BJ (cell line): ENCODE data around the gene ANKRD45. TPM values are rescaled to one million over a fixed set of nuclear protein-coding genes. Genes with fewer than 3 reads are reported as not detected.
"Not testable (repeated sequence)": the region's sequence is repeated elsewhere in the genome, so short reads cannot be mapped to it uniquely, and the experiment has no call there.

Experiments used
- CTCF ChIA-PET: fragments of 350-600 bp; formaldehyde crosslinking; extraction: SDS; loops from one replicate; lab custom pipeline; 2021; ENCODE audit warnings: antibody characterized with exemption, inconsistent platforms; lab: Yijun Ruan, JAX
- POLR2A ChIA-PET: fragments of 300-600 bp; sonication (Branson Sonifier 250); formaldehyde crosslinking; extraction: SDS; loops from one replicate; lab custom pipeline; 2021; ENCODE audit warnings: antibody characterized with exemption; lab: Charles Lee
- DNase-seq: peaks from one replicate; pipeline ENCODE4 v3.0.0-alpha.2; 2011; ENCODE audit warnings: low read depth
- H3K27me3 ChIP-seq: 2 replicates; pipeline ENCODE4 v1.6.0; 2011; ENCODE audit warnings: low read length; ENCODE audit not compliant: control insufficient read depth, insufficient read depth
- H3K36me3 ChIP-seq: 2 replicates; pipeline ENCODE4 v1.5.1; 2011; ENCODE audit warnings: low read length; ENCODE audit not compliant: control insufficient read depth, insufficient read depth
- H3K4me3 ChIP-seq: 2 replicates; pipeline ENCODE4 v1.5.1; 2011; ENCODE audit warnings: low read depth, mild to moderate bottlenecking, control low read depth, low read length
- CTCF ChIP-seq: IDR thresholded peaks from 2 replicates; pipeline ENCODE4 v1.5.1; 2011; ENCODE audit warnings: low read depth, mild to moderate bottlenecking, control low read depth, inconsistent platforms, low read length, moderate library complexity; ENCODE audit not compliant: insufficient read depth
- polyA plus RNA-seq: library from polyadenylated mRNA; depleted of rRNA; stranded (reverse); fragments of >200 nt; gene quantifications from 2 replicates; pipeline ENCODE4 v1.2.3, GENCODE V29; 2011

ANKRD45 gene
- polyA plus RNA-seq, 1 experiment = not detected

- no peak overlapping the region for H3K4me3 ChIP-seq
- POLR2A ChIA-PET = no interaction called here
- CTCF ChIA-PET = interaction anchor here (0.8 to 1.8 kb wide), 2 partner anchors 11 to 12 kb away, joined by 3 to 5 read pairs; partner anchors contain the start of gene TEX50
- no peak for DNase-seq
- no peak for TF ChIP-seq CTCF
- H3K27me3 ChIP-seq = no peaks in the 10 kb centered on the region
- H3K36me3 ChIP-seq = no peaks in the 10 kb centered on the region
Observed at GRCh38 chr1:173646656-173647055, 23.0 kb downstream of the ANKRD45 start.

- H3K4me3 ChIP-seq, H3K36me3 ChIP-seq, CTCF ChIA-PET, POLR2A ChIA-PET, H3K27me3 ChIP-seq, DNase-seq: not testable (repeated sequence)
Observed at GRCh38 chr1:173642450-173643139, 27.1 kb downstream of the ANKRD45 start.

GRCh38 chr1:173639102-173639501 is 30.5 kb downstream of the ANKRD45 start:
- CTCF ChIA-PET = no interaction called here
- Histone ChIP-seq H3K36me3 (no peaks in the 10 kb centered on the region), H3K27me3 (no peaks in the 10 kb centered on the region), H3K4me3 (no peak overlapping the region)
- no peak for DNase-seq
- TF ChIP-seq CTCF = no peak
- POLR2A ChIA-PET = no interaction called here

- no peak for TF ChIP-seq CTCF
- Histone ChIP-seq H3K36me3 (no peaks in the 10 kb centered on the region), H3K27me3 (no peaks in the 10 kb centered on the region), H3K4me3 (no peak overlapping the region)
- no peak for DNase-seq
- ChIA-PET CTCF (no interaction called here), POLR2A (no interaction called here)
Observed at GRCh38 chr1:173638043-173639021, 31.3 kb downstream of the ANKRD45 start.

- CTCF ChIA-PET, H3K27me3 ChIP-seq, H3K4me3 ChIP-seq, POLR2A ChIA-PET, DNase-seq, H3K36me3 ChIP-seq: not testable (repeated sequence)
Observed at GRCh38 chr1:173637236-173638042, 32.2 kb downstream of the ANKRD45 start.

- Histone ChIP-seq H3K4me3 (no peak within 1 kb of the TSS), H3K27me3 (no peaks in the 10 kb centered on the region), H3K36me3 (no peaks in the 10 kb centered on the region)
- ChIA-PET POLR2A (no interaction called here), CTCF (interaction anchor here (1.2 to 1.4 kb wide), 2 partner anchors 8 to 11 kb away, joined by 3 to 5 read pairs; no protein-coding TSS in a partner anchor)
- TF ChIP-seq CTCF = no peak
- no peak for DNase-seq
Observed at GRCh38 chr1:173635116-173635515, 34.5 kb downstream of the ANKRD45 start, which contains the start of gene TEX50. Gene TEX50 (plus strand): TSS chr1:173635338. CDS start chr1:173635522, 184 bp downstream.
